Left hindlimb (tissue), 1 donor: ENCODE results near the gene ELL.
"Not testable (repeated sequence)": the region's sequence is repeated elsewhere in the genome, so short reads cannot be mapped to it uniquely, and the experiment has no call there.

Source experiments
- DNase-seq: peaks from one replicate; pipeline ENCODE4 v3.0.0-alpha.2; 2018

ELL gene

GRCh38 chr19:18529782-18530181 lies 7.9 kb upstream of the ELL start:
- DNase-seq: no peak

GRCh38 chr19:18526316-18526715 lies 4.4 kb upstream of the ELL start:
- DNase-seq: no peak

GRCh38 chr19:18523841-18524240 lies 2.0 kb upstream of the ELL start:
- DNase-seq: no peak

DNA sequence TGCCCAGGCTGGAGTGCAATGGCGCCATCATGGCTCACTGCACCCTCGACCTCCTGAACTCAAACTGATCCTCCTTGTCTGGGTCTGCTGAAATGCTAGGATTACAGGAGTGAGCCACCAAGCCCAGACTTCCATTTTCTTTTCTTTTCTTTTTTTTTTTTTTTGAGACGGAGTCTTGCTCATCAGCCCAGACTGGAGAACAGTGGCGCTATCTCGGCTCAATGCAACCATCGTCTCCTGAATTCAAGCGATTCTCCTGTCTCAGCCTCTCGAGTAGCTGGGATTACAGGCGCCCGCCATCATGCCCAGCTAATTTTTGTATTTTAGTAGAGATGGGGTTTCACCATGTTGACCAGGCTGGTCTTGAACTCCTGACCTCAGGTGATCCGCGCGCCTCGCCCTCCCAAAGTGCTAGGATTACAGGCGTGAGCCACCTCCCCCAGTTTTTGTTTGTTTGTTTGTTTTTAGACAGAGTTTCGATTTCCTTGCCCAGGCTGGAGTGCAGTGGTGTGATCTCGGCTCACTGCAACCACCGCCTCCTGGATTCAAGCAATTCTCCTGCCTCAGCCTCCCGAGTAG lies 1.1 kb upstream of the ELL start:
- DNase-seq: not testable (repeated sequence)

GRCh38 chr19:18522124-18522861 lies 423 bp upstream of the ELL start:
- DNase-seq: peak; percentile 100

GRCh38 chr19:18520848-18521691 lies 800 bp downstream of the ELL start:
- peak; percentile 49 for DNase-seq

- DNase-seq: peak; percentile 71
Measured at GRCh38 chr19:18519962-18520847, 1.7 kb downstream of the ELL start.

- no peak for DNase-seq
Measured at GRCh38 chr19:18518639-18519038, 3.2 kb downstream of the ELL start.

GRCh38 chr19:18517606-18518005 lies 4.3 kb downstream of the ELL start:
- DNase-seq: no peak

DNA sequence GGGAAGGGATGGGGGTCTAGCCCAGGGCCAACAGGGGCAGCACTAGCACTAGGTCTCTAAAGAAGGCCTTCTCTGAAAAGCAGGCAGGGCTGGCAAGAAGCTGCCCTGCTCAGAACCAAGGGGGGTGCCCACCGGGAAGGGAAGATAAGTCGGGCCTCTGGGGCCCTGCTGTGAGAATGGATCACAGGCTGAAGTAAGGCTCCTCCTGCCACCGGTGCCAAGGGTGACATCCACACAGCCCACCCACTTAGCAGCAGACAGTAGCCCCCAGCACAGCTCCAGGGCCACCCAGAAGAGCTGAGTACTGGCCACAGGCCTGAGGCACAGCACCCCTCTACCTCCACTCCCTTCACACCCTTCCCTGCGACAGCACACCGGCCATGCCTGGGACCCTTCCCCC lies 5.9 kb downstream of the ELL start:
- DNase-seq: no peak

GRCh38 chr19:18514800-18515682 lies 6.8 kb downstream of the ELL start:
- DNase-seq: no peak

- DNase-seq: no peak
Measured at GRCh38 chr19:18513868-18514267, 8.0 kb downstream of the ELL start.

DNA sequence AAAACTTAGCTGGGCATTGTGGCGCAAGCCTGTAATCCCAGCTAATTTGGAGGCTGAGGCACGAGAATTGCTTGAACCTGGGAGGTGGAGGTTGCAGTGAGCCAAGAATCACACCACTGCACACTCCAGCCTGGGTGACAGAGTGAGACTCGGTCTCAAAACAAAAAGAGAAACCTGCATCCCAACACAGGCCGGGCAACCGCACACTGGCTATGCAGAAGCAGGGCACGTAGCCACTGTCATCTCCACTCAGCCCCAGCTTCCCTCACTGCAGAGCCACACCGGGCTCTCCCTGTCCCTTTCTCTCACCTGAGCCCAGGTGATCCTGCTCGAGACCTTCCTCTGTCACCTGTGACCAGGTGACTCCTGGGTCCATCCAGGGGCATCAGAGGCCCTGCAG lies 11.7 kb downstream of the ELL start:
- DNase-seq: no peak

DNA sequence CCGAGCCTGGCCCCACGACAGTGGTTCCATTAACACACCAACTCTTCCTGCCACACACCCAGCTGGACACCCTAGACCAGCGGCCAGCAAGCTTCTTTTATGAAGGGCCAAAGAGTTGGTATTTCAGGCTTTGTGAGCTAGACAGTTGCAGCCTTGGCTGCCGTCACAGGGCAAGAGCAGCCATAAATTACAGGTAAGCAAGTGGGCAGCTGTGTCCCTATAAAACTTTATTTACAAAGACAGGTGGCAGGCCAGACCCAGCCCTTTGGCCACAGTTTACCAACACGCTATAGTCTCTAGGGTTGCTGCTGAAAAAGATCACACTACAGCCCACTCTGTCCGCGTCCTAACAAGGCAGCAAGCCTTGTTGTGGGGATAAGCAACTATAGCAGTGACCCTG lies 13.3 kb downstream of the ELL start:
- no peak for DNase-seq

DNA sequence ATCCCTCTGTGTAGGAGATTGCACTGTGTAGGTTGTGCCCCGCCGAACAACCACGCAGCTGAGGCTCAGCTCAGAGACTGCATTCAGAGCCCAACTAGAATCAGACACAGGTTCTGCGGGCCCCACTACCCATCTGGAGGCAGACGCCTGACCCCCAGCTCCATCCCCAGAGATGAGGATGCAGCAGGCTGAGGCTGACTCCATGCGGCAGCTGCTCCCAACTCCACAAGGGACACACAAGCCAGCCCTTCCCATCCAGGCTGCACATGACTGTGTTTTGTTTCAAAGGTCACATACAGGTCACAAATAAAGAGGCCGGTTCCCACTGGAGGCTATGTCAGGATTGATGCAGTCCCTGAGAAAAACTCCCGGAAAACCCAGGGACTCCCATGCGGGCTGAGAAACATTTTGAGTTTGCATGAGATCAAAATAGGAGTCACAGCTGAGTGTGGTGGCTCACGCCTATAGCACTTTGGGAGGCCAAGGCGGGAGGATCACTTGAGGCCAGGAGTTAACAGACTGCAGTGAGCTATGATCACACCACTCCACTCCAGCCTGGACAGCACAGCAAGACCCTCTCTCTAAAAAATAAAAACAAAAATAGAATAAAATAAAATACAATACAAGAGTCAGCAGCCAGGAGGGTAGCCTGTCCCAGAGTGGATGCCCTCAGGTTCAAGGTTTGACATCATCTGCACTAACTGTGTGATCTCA lies 14.0 kb downstream of the ELL start:
- DNase-seq: no peak

DNA sequence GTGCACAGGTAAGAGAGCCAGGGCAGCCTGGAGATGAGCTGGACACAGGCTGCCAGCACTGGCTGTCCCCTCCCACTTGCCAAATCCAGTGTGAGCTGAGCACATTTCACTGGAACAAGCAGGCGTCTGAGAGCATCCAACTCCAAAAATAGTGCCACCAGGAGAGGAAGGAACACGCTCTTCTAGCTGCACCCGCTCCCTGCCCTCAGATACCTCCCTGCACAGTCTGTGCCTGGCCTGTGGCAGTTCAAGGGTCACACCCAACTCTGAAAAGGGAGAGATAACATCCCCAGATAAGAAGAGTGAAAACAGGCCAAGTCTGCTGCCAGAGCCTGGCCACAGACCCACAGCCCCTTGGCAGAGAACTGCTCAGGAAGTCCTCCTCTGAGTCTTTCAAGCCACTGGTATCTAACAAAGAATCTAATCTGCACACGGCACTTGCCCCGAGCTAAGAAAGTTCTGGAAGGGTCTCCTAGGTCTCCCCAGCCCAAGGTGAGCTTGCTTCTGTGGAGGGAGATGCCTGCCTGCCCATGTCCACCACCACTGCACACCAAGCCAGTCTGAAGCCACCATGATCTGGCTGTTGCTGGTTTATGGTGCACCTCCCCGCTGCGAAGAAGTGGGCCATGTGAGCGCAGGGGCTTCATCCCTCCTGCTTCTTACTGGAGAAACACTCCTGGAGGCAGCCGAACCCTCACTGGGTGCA lies 14.7 kb downstream of the ELL start:
- DNase-seq: no peak

- DNase-seq: no peak
Measured at GRCh38 chr19:18506101-18506930, 15.6 kb downstream of the ELL start.

- DNase-seq: no peak
Measured at GRCh38 chr19:18504886-18505610, 16.8 kb downstream of the ELL start.
